H1 (cell line): Measurements from ENCODE around the gene CAPN3.

Source experiments
- ASH2L ChIP-seq: fragments of 200-600, 300-600 bp; sonication (generic); IDR thresholded peaks from one replicate; pipeline ENCODE4 v1.7.1; 2017; ENCODE audit warnings: low read length
- CEBPB ChIP-seq: IDR thresholded peaks from 2 replicates; pipeline ENCODE4 v1.6.1; 2012; ENCODE audit warnings: low read depth, low read length
- KDM5A ChIP-seq: fragments of 200-600 bp; IDR thresholded peaks from 2 replicates; pipeline ENCODE4 v1.7.1; 2012; ENCODE audit warnings: mild to moderate bottlenecking, low read length, inconsistent platforms, mixed read lengths
- POLR2A ChIP-seq, 2 experiments: IDR thresholded peaks; 1 replicate in 1 of 2; 2 replicates in 1 of 2; pipeline ENCODE4 v1.6.1; 2011; ENCODE audit warnings: low read depth in 2 of 2, low read length in 2 of 2, mild to moderate bottlenecking in 2 of 2; ENCODE audit errors: control extremely low read depth in 1 of 2
- POLR2AphosphoS5 ChIP-seq: IDR thresholded peaks from 2 replicates; pipeline ENCODE4 v1.6.1; 2011; ENCODE audit warnings: low read depth, low read length
- POU5F1 ChIP-seq: IDR thresholded peaks from 2 replicates; pipeline ENCODE4 v1.6.1; 2011; ENCODE audit warnings: low read depth, mild to moderate bottlenecking, low read length, moderate library complexity
- RAD21 ChIP-seq, 2 experiments: IDR thresholded peaks in 1 of 2; conservative IDR thresholded peaks in 1 of 2; 2 replicates each; pipeline ENCODE4 v1.6.1; 2011; ENCODE audit warnings: low read depth in 2 of 2, low read length in 2 of 2, improper control_type of control experiment in 1 of 2, inconsistent platforms in 1 of 2, mild to moderate bottlenecking in 1 of 2, moderate library complexity in 1 of 2
- TAF1 ChIP-seq: IDR thresholded peaks from 2 replicates; pipeline ENCODE4 v1.6.1; 2011; ENCODE audit warnings: mild to moderate bottlenecking, low read depth, low read length
- TF ChIP-seq, protein P1 (sequence below), 3 experiments: IDR thresholded peaks; 1 replicate in 2 of 3; 2 replicates in 1 of 3; pipeline versions ENCODE4 v1.5.1 to v1.6.1; 2011; ENCODE audit warnings: low read length in 3 of 3, mild to moderate bottlenecking in 3 of 3, inconsistent platforms in 2 of 3, low read depth in 1 of 3, moderate library complexity in 1 of 3; ENCODE audit not compliant: insufficient read depth in 1 of 3; ENCODE audit errors: control extremely low read depth in 1 of 3

DNA sequence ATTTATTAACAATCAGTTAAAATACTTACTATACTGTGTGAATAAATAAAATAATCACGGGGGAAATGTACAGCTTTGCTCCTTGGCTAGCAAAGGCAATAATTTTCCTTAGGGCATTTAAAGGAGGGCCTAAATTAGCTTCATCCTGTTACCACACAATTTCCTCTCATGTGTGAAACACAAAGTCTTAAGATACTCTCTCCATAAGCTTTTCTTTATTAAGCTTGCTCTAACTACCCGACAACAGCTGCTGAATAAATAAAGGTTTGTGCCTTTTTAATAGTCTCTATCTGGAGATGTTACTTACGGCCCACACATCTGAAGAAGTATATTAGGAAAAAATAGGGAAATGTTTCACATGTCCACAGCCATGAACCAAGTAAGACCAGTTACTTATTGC lies 102.0 kb downstream of the CAPN3 start:
- TF ChIP-seq POU5F1 (no peak), POLR2AphosphoS5 (no peak), TAF1 (no peak), POLR2A (IDR thresholded peaks at IDR 0.05; ENCODE audit: control extremely low read depth in 1 of 2, low read depth in 2 of 2, low read length in 2 of 2) (no peak), CEBPB (no peak), ASH2L (no peak), RAD21 (IDR thresholded peaks at IDR 0.05 in 1 of 2, conservative IDR thresholded peaks at IDR 0.05 in 1 of 2; ENCODE audit: low read depth in 2 of 2, low read length in 2 of 2) (no peak), KDM5A (no peak)
- TF ChIP-seq, protein P1, sequence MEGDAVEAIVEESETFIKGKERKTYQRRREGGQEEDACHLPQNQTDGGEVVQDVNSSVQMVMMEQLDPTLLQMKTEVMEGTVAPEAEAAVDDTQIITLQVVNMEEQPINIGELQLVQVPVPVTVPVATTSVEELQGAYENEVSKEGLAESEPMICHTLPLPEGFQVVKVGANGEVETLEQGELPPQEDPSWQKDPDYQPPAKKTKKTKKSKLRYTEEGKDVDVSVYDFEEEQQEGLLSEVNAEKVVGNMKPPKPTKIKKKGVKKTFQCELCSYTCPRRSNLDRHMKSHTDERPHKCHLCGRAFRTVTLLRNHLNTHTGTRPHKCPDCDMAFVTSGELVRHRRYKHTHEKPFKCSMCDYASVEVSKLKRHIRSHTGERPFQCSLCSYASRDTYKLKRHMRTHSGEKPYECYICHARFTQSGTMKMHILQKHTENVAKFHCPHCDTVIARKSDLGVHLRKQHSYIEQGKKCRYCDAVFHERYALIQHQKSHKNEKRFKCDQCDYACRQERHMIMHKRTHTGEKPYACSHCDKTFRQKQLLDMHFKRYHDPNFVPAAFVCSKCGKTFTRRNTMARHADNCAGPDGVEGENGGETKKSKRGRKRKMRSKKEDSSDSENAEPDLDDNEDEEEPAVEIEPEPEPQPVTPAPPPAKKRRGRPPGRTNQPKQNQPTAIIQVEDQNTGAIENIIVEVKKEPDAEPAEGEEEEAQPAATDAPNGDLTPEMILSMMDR (IDR thresholded peaks at IDR 0.05; ENCODE audit: control extremely low read depth in 1 of 3, insufficient read depth in 1 of 3, low read depth in 1 of 3, low read length in 3 of 3) = no peak
